NCI-H774 (cell line): ENCODE measurements around the gene ADH1A.
"Not testable (repeated sequence)": the region's sequence is repeated elsewhere in the genome, so short reads cannot be mapped to it uniquely, and the experiment has no call there.

Experiments
- DNase-seq: peaks from one replicate; lab custom pipeline; 2025; lab: John Stamatoyannopoulos, UW

The ADH1A gene

DNA sequence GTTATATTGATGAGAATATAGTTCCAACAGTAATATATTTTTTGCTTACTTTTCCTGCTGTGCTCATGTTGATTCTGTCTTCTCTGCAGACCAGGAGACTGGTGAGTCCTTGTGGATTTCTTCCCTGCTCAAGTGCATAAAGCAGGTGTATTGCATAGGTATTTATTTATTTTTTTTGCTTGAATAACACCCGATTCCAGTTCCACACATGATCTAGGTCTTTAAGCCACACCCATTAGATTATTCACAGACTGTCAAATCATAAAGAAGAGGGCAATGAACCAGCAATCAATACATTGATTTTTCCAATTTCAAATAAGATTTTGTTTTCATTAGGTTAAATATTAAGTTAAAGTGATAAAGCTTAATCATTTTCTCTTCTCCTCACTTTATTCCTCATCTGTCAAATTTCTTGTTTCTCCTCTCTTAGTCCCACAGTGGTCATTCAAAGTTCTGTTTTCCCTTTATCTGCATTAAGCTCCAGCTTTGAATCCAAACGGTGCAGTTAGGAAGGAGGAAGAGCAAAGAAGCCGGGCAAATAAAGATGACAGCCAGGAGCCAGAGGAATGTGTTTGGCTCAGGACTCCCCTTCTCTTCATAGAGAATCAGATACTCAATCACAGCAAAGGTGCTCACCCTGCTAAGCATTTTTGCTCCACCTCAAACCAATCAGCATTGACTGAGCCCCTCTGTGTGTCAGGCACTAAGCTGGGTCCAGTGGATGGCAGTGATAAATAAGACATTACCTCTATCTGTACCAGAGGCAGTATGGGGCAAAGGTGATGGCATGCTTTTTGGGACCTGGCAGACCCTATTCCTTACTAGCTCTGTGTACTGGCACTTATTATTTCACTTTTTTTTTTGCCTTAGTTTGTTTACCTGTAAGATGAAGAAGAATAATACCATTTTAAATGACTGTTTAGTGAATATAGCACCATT lies at the start of gene ADH1A:
TSS of gene ADH1A (minus strand) at position 138 of the 939 bp plus-strand sequence. CDS start at position 67, 71 bp downstream.
- no peak for DNase-seq

DNA sequence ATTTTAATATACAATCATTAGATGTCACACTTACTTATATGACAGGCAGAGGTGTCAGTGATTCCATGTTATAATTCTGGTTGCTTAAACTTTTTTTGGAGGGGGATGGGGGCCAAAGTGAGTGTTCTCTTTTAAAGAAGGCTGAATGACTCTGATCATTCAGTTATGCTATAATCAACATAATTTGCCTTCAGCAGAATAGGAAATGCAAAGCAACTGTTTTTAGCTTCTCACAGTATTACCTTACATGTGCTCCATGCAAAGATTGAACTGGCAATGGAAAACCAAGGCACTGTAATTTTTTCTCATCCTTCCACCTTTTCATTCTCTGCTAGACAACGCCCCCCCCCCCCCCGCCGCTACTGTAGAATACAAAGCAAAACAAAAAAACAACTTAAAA lies 48.4 kb upstream of the ADH1A start:
- DNase-seq, result no peak

- no peak for DNase-seq
These were observed 45.8 kb upstream of the ADH1A start for GRCh38 chr4:99336553-99336952.

- no peak for DNase-seq
These were observed 44.1 kb upstream of the ADH1A start for GRCh38 chr4:99334880-99335279.

- no peak for DNase-seq
These were observed 39.9 kb upstream of the ADH1A start for GRCh38 chr4:99330648-99331047.

DNA sequence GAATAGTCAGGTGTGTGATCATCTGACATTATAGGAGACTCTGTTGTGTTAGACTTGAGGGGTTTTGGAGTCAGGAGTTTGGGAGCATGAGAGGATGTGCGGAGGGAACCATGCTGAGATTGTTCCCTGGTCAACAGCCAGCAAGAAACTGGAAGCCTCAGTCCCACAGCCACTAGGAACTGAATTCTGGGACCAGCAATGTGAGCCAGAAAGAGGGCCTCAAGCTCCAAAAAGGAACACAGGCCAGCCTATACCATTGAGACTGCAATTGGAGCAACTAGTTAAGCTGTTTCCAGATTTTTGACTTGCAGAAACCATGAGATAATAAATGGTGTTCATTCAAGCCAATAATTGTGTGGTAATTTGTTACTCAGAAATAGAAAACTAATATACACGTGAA lies 39.1 kb upstream of the ADH1A start:
- no peak for DNase-seq

GRCh38 chr4:99324979-99325378 lies 34.2 kb upstream of the ADH1A start:
- DNase-seq, result no peak

DNA sequence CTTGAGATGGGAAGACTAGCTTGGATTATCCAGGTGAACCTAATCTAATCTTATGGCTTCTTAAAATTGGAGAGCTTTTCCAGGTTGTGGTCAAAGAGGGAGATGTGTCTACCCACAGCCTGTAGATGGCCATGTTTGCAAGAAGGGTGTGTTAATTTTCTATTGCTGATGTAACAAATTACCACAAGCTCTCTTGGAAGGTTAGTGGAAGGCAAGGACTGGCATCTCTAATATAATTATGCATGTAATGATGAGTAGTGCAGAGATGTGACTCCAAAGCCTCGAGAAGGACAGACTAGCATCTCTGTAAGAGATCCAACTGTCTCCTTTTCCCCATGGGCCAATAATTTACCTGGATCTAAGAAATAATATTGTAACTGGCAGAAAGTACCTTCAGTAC lies 33.6 kb upstream of the ADH1A start:
- DNase-seq, result no peak

GRCh38 chr4:99323756-99324155 lies 33.0 kb upstream of the ADH1A start:
- DNase-seq, result no peak

DNA sequence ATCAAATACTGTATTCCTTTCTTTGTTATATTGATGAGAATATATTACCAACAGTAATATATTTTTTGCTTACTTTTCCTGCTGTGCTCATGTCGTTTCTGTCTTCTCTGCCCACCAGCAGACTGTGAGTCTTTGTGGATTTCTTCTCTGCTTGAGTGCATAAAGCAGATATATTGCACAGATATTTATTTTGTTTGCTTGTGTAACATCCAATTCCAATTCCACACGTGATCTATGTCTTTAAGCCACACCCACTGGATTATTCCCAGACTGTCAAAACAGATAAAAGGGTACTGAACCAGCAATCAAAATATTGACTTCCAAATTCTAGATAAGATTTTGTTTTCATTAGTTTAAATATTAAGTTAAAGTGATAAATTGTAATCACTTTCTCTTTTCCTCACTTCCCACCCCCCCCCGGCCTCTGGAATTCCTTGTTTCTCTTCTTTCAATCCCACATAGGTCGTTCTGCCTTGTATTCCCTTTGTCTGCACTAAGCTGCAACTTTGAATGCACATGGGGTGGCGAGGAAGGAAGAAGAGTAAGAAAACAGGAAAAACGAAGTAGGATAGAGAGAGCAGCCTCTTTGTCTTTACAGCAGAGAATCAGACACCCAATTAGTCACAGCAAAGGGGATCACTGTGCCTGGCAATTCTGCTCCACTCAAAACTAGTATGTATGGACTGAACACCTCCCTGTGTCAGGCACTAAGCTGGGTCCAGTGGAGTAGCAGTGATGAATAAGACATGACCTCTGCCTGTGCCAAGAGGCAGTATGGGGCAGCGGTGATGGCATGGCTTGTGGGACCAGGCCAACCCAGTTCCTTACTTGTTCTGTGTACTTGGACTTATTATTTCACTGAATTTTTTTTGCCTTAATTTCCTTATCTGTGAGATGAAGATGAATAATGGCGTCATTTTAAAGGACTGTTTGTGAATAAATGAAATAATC lies 30.7 kb upstream of the ADH1A start, which contains the start of gene ADH1B:
TSS of gene ADH1B (minus strand) at position 161 of the 951 bp plus-strand sequence. CDS start at position 91, 70 bp downstream.
- no peak for DNase-seq

DNA sequence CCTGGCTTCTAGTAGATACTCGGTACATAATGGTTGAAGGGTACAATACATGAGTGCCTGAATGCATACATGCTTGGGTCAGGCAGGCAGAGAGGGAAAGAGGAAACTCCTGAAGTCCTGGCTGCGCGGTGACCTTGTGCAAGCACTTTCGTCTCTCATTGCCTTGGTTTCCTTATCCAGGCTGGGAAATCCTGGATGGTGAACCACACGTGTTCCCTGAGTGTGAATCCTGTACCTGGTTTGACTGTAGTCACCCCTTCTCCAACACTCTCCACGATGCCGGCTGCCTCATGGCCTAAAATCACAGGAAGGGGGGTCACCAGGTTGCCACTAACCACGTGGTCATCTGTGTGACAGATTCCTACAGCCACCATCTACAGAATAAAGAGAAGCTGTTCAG lies 27.0 kb upstream of the ADH1A start:
- DNase-seq, result not testable (repeated sequence)

- no peak for DNase-seq
These were observed 26.6 kb upstream of the ADH1A start for GRCh38 chr4:99317354-99317753.

DNA sequence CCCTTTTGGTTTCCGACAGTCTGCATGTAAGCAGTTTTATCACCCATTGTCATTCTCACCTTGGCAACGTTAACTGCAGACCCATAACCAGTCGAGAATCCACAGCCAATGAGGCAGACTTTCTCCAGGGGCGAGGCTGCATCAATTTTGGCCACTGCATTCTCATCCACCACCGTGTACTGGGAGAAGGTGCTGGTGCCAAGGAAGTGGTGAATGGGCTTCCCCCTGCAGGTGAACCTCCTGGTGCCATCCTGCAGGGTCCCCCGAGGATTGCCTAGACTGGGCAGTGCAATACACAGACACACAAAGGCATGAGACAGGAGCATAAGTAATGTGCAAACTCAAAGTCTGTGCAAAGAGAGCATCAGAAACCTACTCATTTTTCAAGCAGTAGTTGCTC lies 25.1 kb upstream of the ADH1A start:
- no peak for DNase-seq

GRCh38 chr4:99314211-99314610 lies 23.4 kb upstream of the ADH1A start:
- DNase-seq, result no peak

- no peak for DNase-seq
These were observed 19.6 kb upstream of the ADH1A start for GRCh38 chr4:99310389-99310788.

DNA sequence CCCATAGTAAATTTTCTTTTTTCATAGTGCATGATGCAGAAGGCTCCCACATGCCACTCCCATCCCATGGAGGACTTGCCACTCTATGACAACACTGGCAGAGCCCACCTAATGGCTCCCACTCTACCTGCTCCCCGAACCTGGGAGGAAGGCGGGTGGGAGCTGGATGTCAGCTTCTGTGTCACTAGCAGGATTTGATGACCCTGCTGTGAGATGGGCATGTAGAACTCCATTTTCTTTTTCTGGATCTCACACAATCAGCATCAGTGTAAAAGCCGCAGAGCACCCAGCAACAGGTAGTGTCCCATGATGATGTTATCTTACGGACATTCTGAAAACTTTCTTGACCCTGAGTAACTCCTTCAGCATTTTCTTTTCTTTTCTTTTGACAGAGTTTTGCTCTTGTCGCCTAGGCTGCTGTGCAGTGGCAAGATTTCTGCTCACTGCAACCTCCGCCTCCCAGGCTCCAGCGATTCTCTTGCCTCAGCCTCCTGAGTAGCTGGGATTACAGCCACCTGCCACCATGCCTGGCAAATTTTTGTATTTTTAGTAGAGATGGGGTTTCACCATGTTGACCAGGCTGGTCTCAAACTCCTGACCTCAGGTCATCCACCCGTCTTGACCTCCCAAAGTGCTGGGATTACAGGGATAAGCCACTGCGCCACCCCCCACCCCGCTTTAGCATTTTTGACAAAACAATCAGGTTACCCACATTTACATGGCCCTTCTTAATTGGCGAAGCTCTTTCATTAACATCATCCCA lies 15.0 kb upstream of the ADH1A start:
- no peak for DNase-seq

- DNase-seq, result no peak
These were observed 10.8 kb upstream of the ADH1A start for GRCh38 chr4:99301376-99302164.

DNA sequence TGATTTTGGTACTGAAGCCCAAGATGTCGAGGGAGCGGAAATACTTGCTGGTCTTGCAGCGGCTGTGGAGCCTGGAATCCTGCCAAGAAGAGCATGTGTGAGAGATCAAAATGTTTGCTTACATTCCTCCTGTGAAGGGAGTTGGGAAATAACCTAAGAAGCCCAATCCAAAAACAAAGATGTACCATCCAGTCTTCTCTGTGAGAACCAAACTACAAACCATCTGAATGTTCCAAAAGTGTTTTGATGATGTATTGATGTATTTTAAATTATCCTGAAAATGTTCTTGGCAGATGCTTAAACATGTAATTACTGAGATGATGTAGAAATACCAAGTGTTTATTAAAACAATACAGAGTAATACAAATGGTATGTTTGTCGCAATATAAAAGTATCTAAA lies 10.1 kb upstream of the ADH1A start:
- DNase-seq, result peak; percentile 1

- no peak for DNase-seq
These were observed 2.6 kb upstream of the ADH1A start for GRCh38 chr4:99293357-99293756.

DNA sequence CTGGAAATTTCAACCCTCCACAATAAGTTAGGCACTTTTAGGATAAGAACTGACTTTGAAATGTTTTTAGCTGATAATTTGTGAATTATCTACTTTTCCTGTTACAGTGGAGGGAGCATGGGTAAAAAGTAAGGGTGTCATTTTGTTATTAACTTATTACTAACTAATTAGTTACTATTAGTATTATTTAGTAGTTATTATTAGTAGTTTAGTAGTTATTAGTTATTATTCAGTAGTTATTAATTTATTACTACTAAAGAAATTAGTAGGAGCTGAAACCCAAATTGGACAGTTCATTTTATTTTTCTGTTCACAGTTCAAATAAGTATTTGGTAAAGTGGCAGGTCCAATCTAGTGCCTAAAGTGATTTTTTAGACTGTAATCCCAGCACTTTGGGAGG lies 5.4 kb downstream of the ADH1A start:
- no peak for DNase-seq

DNA sequence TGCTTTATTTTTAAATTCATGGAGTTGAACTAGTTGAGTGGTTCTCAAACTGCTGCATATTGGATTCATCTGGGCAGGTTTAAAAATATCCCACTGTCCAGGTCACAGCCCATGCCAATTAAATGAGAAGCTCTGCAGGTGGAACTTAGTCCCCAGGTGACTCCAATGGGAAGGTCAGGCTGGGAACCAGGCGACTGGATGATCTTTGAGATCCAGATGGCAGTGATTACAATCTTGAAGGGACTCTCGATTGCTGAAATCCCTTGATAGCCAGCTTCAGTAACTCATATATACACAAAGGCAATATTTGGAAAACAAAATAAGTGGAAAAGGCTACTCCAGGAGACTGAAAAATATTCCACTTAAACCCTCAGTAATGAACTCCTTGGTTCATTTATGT lies 8.1 kb downstream of the ADH1A start:
- no peak for DNase-seq
